NK-92 (cell line): ENCODE data around the gene ZMYND11.
"Not testable (repeated sequence)": the region's sequence is repeated elsewhere in the genome, so short reads cannot be mapped to it uniquely, and the experiment has no call there.

Source experiments
- DNase-seq: peaks from one replicate; lab custom pipeline; 2025; ENCODE audit not compliant: unreplicated experiment; lab: John Stamatoyannopoulos, UW

Gene ZMYND11

DNA sequence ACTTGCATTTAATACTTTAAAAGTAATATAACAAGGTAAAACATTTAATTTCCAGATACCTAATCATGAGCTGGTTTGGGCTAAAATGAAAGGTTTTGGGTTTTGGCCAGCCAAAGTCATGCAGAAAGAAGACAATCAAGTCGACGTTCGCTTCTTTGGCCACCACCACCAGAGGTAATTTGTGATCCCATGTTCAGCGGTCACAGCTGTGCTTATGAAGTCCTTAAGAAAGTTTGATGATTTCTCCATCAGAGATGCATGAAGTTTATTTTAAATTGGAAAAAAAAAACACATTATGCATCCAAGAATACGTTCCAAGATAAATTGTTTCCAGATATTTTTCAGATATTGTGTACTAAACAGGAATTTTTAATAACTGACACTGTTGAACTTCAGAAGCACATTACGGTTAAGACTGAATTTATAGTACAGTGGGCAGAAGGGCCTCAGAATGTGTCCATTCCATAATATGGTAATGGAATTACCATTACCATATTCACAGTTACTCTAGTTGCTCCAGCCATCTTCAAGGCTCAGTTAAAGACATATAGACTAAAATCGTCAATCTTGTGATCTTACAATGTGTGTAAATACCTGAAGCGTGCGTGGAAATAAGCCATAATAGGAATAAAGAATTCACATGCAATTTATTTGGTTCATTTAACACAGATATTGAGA lies 106.8 kb downstream of the ZMYND11 start:
- DNase-seq: no peak

DNA sequence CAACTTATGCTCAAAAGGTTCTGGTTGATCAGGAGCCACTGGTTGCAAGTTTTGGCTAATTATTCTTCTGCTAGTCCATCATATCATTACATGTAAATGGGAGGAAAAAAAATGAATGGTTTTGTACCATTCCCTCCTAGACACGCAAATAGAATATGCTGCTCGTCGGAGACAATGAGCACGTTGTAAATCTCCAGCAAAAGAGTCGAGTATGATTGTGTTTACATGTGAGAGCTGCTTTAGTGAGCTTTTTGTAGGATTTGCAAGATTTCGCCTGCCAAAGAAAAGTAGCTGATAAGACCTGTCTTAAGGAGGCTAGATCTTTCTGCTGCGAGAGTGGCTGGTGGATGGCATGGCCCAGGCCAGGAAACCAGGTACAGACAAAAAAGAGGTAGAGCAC lies 109.0 kb downstream of the ZMYND11 start:
- no peak for DNase-seq

DNA sequence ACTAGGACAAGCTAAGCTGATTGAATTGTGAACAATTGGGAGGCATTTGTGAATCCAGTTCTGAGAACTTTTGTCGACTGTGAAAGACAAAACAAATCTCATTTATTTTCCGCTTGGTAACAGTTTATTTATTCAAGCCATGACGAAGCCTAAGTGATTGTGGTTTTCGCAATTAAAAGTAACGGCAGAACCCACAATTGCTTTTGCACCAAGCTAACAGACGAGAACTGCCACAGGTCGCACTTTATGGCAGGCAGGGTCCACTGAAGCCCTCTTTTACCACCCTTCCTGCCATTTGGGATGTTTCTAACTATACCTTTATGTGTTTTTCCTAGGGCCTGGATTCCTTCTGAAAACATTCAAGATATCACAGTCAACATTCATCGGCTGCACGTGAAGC lies 111.2 kb downstream of the ZMYND11 start:
- DNase-seq: no peak

DNA sequence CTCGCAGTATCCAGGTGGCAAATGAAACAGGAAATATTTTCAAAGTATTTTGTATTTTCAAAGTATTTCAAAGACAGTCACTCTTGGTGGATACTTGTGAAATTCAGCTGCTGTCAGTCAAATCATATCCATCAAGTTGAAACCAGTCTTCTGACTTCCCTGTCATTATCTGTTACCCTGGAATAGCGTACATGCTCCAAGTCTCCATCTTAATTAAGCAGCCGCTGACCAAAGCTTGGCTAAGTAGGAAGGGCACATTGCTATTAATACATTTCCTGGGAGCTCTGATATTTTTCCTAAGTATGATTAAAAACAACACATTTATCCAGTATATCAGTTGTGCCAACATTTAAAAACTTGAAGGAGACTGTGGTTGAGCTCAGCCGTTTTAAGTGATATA lies 112.2 kb downstream of the ZMYND11 start:
- DNase-seq: no peak

DNA sequence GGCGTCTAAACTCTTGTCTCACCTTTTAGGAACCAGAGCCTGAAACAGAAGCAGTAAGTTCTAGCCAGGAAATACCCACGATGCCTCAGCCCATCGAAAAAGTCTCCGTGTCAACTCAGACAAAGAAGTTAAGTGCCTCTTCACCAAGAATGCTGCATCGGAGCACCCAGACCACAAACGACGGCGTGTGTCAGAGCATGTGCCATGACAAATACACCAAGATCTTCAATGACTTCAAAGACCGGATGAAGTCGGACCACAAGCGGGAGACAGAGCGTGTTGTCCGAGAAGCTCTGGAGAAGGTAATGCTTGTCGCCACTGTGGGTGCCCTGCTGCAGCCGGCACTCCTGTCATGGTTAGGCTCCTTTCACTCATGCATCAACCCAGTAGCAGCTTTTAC lies 113.1 kb downstream of the ZMYND11 start:
- no peak for DNase-seq

DNA sequence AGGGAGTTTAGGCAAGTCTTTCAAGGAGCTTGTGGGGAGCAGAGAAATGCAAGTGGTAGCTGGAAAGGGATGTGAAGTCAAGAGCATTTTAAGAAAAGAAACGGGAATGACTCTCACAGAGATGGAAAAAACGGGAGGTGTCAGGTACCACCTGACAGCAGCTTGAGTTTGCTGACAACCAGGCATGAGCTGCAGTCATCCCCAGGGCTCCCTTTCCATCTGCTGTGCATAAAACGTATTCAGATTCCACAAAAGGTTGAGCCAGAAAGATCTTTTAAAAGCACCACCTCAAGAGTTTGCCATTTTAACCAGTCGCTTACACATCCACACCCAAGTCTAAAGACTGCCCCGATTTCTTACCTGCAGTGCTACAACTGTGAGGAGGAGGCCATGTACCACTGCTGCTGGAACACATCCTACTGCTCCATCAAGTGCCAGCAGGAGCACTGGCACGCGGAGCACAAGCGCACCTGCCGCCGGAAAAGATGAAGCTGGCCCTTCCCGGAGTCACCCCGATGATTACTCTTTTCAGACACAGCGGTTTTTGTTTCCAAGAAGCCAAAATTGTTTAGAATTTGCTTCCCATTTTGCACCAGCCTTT lies 116.8 kb downstream of the ZMYND11 start:
- no peak for DNase-seq

DNA sequence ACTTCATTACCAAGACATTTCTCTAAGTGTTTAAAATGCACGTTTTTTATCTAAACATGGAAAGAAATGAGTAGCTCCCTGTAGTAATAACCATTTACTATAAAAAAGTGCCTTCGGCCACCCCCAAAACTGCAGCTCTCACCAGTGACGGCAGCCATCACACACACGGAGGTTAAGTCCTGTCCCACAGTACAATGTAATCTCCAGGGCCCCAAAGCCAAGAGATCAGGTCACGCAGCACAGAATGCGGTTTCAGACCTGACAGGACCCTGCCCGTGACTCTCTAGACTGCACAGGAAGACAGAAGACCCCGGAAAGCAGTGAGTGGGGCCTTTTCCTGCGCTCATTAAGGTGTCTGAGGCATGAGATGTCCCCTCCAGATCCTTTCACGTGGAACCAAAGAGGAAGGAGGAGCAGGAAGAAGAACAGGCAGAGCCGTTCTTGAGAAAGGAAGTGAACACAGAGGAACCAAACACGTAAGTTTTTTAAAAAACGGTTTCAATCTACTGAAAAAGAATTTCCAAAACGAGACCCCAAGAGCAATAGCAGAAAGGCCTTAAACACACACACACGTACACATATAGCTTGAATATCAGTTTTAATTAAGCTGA lies 125.7 kb downstream of the ZMYND11 start:
- no peak for DNase-seq

DNA sequence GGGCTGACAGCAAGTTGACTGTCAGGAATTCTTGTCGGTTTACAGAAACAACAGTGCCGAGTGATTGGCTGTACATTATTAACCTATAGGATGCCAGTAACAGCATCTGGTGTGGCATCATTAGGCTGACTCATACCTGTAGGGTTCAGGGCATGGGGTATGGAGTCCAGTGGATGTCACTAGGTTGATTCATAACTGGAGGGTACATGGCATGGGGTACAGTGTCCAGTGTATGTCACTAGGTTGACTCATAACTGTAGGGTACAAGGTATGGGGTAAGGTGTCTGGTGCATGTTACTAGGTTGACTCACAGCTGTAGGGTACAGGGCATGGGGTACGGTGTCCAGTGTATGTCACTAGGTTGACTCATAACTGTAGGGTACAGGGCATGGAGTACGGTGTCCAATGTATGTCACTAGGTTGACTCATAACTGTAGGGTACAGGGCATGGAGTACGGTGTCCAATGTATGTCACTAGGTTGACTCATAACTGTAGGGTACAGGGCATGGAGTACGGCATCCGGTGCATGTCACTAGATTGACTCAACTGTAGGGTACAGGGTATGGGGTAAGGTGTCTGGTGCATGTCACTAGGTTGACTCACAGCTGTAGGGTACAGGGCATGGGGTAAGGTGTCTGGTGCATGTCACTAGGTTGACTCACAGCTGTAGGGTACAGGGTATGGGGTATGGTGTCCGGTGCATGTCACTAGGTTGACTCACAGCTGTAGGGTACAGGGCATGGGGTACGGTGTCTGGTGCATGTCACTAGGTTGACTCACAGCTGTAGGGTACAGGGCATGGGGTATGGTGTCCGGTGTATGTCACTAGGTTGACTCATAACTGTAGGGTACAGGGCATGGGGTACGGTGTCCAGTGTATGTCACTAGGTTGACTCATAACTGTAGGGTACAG lies 129.2 kb downstream of the ZMYND11 start:
- DNase-seq: not testable (repeated sequence)

DNA sequence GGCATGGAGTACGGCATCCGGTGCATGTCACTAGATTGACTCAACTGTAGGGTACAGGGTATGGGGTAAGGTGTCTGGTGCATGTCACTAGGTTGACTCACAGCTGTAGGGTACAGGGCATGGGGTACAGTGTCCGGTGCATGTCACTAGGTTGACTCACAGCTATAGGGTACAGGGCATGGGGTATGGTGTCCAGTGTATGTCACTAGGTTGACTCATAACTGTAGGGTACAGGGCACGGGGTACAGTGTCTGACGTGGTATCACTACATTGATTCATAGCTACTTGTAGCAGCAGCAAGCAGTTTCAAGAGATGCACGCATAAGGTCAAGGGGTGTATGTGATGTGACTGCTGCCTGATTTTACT lies 129.8 kb downstream of the ZMYND11 start:
- not testable (repeated sequence) for DNase-seq

DNA sequence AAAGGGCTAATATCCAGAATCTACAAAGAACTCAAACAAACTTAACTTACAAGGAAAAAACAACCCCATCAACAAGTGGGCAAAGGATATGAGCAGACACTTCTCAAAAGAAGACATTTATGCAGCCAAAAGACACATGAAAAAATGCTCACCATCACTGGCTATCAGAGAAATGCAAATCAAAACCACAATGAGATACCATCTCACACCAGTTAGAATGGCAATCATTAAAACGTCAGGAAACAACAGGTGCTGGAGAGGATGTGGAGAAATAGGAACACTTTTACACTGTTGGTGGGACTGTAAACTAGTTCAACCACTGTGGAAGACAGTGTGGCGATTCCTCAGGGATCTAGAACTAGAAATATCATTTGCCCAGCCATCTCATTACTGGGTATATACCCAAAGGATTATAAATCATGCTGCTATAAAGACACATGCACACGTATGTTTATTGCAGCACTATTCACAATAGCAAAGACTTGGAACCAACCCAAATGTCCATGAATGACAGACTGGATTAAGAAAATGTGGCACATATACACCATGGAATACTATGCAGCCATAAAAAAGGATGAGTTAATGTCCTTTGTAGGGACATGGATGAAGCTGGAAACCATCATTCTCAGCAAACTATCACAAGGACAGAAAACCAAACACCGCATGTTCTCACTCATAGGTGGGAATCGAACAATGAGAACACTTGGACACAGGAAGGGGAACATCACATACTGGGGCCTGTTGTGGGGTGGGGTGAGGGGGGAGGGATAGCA lies 130.7 kb downstream of the ZMYND11 start:
- not testable (repeated sequence) for DNase-seq

DNA sequence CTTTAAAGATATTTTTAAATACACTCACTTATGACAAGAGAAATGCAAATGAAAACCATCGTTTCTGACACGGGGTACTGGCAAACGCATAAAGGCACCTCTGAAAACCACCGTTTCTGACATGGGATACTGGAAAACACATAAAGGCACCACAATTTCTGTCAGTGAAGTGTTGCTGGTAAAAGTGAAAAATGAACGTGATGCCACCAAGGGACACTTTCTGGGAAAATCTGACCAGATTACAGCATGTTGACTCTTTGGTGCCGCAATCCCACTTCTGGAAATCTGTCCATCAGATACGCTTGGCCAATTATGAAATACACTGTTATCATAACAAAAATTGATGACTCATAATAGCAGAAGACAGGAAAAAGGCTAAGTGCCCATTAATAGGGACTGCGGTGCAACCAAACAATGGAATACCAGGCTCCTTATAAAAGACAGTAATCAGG lies 131.7 kb downstream of the ZMYND11 start:
- DNase-seq: no peak

DNA sequence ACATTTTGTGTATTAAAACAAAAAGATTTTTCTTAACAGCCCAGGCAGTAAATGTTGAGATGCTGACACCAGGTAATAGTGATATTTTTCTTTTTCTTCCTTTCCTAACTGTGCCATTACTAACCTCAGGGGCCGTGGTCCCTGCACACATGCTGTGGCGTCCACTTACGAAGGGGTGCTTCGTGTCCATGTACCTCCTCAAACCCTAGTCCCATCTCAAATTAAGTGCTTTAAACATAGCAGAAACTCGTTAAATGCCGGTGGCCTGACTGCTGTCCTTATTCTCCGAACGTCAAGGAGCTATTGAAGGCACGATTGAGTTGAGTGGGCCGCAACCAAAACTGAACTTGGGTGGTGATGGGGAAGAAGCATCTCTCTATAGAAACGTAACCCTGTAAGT lies 132.4 kb downstream of the ZMYND11 start:
- DNase-seq: no peak

DNA sequence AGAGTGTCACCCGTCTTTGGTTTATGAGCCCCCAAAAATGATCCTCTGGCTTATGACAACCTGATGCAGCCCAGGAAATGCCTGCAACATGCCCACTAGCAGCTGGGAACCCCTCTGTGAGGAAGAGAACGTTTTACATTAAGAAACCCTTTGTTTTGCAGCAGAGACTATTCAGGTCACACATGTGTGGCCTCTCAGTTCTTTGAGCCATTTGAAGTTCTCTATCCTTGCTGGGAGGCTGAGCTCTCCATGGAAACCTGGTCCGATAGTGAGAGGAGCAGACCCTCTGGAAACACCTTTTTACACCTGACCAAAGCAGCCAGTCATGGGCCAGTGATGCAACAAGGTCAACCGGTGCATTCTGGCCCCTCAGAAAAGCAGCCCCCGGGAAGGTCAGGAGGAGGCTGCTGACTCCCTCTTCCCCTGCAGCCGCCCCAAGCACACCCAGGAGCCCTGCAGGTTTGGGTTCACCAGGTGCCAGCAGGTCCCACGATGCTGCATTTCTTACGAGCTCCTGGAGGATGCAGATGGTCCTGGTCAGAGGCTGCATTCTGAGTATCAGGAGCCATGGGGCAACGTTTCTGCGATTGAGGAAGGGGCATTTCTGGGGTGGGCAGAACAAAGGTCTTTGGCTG lies 134.3 kb downstream of the ZMYND11 start:
- DNase-seq: no peak

DNA sequence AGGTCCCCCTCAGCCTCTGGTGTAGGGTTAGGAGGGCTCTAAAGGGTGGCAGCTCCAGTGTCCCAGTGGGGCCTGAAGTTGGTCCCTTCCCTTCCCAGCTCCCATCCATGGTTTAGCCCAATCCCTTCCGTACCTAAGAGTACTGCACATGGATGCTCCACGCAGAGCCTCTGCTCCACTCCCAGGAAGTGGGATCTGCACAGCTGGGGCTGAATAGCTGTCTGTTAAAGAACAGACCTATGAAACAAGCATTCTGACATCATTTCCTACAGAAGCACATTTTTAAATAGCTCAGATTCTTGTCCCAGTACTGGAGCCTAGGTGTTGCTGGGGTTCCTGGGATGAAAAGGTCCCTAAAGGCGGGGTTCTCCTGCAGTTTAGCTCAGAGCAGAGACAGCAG lies 135.9 kb downstream of the ZMYND11 start:
- no peak for DNase-seq

DNA sequence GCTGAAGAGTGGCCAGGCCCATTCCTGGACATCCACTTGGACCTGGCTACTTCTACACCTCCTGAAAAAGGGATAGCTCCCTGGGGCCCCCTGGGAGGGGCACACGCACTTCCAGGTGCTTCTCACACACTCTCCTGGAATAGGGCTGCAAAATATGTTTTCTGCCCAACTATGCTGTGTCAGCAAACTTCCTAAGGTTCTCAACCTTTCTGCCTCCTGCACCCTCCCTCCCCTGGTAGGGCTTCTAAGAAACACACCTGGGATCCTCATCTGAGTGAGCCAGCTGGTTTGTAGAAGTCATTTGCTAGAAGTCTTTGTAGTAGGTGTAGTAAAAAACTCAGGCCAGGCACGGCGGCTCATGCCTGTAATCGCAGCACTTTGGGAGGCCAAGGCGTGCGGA lies 136.5 kb downstream of the ZMYND11 start:
- no peak for DNase-seq

DNA sequence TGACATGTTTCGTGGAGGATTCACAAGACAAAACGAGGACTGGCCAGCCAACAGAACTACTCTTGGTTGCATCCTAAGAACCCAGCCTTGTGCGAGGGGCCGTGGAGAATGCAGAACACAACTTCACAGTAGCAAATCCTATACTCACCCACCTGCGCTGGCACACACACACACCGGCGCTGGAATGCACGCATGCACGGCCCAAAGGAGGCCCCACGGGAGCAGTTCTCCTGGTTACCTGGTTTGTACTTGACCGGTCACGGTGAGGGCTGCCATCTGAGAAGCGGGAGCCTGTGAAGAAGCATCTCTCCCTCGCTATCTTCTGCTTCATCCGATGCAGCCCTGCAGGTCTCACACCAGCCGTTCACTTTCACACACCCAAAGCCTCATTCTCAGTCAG lies 137.8 kb downstream of the ZMYND11 start:
- no peak for DNase-seq

DNA sequence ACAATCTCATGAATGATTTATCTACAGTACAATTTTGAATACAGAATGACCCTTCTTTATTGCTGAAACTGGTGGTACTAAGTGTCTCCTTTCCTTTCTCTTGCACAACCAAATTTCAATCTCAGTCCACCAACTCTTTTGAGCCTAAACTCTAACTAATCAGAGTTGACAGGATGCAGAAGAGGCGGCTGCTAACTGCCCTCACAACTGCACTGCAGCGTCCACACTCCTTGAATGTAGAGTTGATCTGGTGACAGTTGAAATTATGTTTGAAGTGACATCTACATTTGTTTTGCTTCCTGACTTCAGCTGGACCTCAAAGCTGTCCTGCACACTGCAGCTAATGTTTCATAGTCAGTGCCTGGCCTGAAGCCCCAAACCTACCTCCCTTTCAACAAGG lies 139.6 kb downstream of the ZMYND11 start:
- no peak for DNase-seq

DNA sequence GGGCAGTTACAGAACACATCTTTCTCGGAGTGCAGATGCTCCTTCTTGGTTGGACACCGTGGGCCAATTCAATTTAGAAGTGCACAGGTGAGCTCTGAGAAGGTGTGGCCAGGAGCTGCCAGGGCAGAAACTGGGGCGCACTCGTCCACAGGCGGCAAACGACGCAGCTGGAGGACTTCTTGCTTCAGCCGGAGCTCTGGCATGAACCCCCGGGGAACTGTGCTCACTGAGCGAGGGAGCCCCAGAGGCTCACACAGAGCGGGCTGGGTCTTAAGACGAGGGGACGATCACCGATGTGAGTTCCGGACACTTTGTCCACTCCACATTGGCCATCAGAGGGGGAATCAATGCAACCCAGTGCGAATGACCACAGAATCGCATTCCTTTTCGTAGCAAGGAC lies 140.4 kb downstream of the ZMYND11 start:
- no peak for DNase-seq

DNA sequence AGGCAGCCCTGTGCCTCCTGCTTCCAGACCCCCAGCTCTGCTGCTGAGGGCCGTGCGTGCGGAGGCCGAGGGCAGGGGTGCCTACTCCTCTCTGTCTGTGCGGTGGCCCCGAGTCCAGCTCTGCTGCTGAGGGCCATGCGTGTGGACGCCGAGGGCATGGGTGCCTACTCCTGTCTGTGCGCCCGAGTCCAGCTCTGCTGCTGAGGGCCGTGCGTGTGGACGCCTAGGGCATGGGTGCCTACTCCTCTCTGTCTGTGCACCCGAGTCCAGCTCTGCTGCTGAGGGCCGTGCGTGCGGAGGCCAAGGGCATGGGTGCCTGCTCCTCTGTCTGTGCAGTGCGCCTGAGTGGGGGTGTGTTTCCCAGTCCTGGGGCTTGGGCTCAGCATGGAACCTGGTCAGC lies 142.7 kb downstream of the ZMYND11 start:
- no peak for DNase-seq

DNA sequence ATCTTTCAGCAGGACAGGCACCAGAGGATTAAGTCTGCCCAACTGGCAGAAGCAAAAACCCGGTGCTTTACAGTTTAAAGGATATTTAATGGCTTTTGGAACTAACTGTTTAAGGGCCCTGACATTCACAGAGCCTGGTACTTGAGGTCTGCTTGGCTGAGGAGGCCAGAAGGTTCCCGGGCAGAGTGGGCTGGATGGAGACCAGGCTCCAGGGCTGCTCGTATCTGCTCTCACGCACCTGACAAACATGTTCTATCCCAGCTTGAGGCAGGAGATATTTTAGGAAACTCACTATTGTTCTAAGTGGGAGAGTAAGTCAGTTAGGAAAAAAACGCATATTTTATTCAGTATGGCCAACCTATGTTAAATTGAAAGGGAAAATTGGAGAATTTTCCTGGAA lies 143.5 kb downstream of the ZMYND11 start:
- DNase-seq: no peak
